ENCODE results near the gene IL31RA. TPM values are rescaled to one million over a fixed set of nuclear protein-coding genes. Genes with fewer than 3 reads are reported as not detected.

IL31RA gene
- total RNA-seq, 4 donors from 2014 or later, result 0.29 TPM; not detected in 3

DNA sequence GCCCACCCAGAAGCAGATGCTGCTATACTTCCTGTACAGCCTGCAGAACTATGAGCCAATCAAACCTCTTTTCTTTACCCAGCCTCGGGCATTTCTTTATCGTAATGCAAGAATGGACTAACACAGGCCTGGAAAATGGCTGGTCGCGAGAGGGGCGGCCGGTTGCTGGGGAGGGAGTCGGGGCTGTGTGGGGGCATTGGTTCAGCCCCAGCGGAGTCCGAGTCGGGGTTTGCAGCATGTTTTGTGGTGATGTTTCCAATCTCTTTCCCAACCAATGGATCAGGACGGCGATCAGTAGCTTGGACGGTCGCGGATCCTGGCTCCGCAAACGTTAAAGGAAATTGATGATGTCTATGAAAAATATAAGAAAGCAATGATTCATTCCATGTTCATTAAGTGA is 18.7 kb upstream of the IL31RA start:
- TF ChIP-seq POLR2A (IDR thresholded peaks at IDR 0.05) (no peak), CTCF (IDR thresholded peaks at IDR 0.05 in 4 of 5, conservative IDR thresholded peaks at IDR 0.05 in 1 of 5) (no peak)
- no peak overlapping the region for H3K27ac ChIP-seq
- no peak for DNase-seq
- no peaks in the 10 kb centered on the region for H3K36me3 ChIP-seq
- in situ Hi-C loops (cut with MboI; ENCODE audit: low sequenced_read_pairs in 4 of 4) (no loop called here), intact Hi-C loops (cut with DNase I; ENCODE audit: low total_unique reads) (no loop called here)
- H3K4me1 ChIP-seq, result no peaks in the 10 kb centered on the region
- no peaks in the 10 kb centered on the region for H3K9me3 ChIP-seq
- no peaks in the 10 kb centered on the region for H3K27me3 ChIP-seq
- no peak overlapping the region for H3K4me3 ChIP-seq
- no peak for ATAC-seq

- no peak for TF ChIP-seq POLR2A (IDR thresholded peaks at IDR 0.05)
- TF ChIP-seq CTCF (IDR thresholded peaks at IDR 0.05 in 4 of 5, conservative IDR thresholded peaks at IDR 0.05 in 1 of 5), result no peak
- in situ Hi-C loops (cut with MboI; ENCODE audit: low sequenced_read_pairs in 4 of 4), result no loop called here
- Histone ChIP-seq H3K27me3 (no peaks in the 10 kb centered on the region), H3K4me1 (no peaks in the 10 kb centered on the region), H3K9me3 (no peaks in the 10 kb centered on the region), H3K4me3 (no peak overlapping the region), H3K27ac (no peak overlapping the region), H3K36me3 (no peaks in the 10 kb centered on the region)
- no peak for DNase-seq
- ATAC-seq, result no peak
- intact Hi-C loops (cut with DNase I; ENCODE audit: low total_unique reads), result no loop called here
Observed at GRCh38 chr5:55836191-55836590, 15.0 kb upstream of the IL31RA start.

- H3K27ac ChIP-seq, result no peak overlapping the region
- no peak for TF ChIP-seq CTCF (IDR thresholded peaks at IDR 0.05 in 4 of 5, conservative IDR thresholded peaks at IDR 0.05 in 1 of 5)
- no peak for TF ChIP-seq POLR2A (IDR thresholded peaks at IDR 0.05)
- H3K4me3 ChIP-seq, result no peak overlapping the region
- H3K4me1 ChIP-seq, result no peaks in the 10 kb centered on the region
- DNase-seq, result no peak
- ATAC-seq, result no peak
- in situ Hi-C loops (cut with MboI; ENCODE audit: low sequenced_read_pairs in 4 of 4), result no loop called here
- H3K36me3 ChIP-seq, result no peaks in the 10 kb centered on the region
- H3K27me3 ChIP-seq, result no peaks in the 10 kb centered on the region
- H3K9me3 ChIP-seq, result no peaks in the 10 kb centered on the region
- intact Hi-C loops (cut with DNase I; ENCODE audit: low total_unique reads), result no loop called here
Observed at GRCh38 chr5:55841976-55842375, 9.2 kb upstream of the IL31RA start.

- no peaks in the 10 kb centered on the region for H3K9me3 ChIP-seq
- in situ Hi-C loops (cut with MboI; ENCODE audit: low sequenced_read_pairs in 4 of 4) (no loop called here), intact Hi-C loops (cut with DNase I; ENCODE audit: low total_unique reads) (no loop called here)
- H3K27ac ChIP-seq, result no peak overlapping the region
- no peaks in the 10 kb centered on the region for H3K36me3 ChIP-seq
- ATAC-seq, result no peak
- H3K27me3 ChIP-seq, result no peaks in the 10 kb centered on the region
- no peak for TF ChIP-seq CTCF (IDR thresholded peaks at IDR 0.05 in 4 of 5, conservative IDR thresholded peaks at IDR 0.05 in 1 of 5)
- no peak for TF ChIP-seq POLR2A (IDR thresholded peaks at IDR 0.05)
- H3K4me1 ChIP-seq, result no peaks in the 10 kb centered on the region
- no peak overlapping the region for H3K4me3 ChIP-seq
- DNase-seq, result no peak
Observed at GRCh38 chr5:55847837-55848236, 3.3 kb upstream of the IL31RA start.

DNA sequence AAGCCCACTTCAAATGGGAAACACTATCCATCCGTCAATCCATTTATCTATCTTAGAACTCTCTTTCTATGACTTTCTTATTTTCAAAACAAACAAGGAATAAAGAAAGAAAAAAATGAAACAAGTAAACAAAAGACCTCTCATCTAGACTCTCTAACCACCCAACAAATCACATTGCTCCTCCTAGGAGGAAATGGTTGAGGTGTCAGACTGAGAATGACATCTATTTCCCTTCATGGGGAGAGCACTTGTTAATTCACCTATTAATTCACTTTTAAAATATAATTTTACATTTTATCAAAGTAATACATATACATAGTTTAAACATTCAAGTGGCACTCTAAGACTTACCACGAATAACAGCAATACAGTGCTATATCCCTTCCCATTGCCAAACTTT is 2.4 kb upstream of the IL31RA start:
- no peak for ATAC-seq
- intact Hi-C loops (cut with DNase I; ENCODE audit: low total_unique reads), result no loop called here
- Histone ChIP-seq H3K36me3 (no peaks in the 10 kb centered on the region), H3K4me1 (no peaks in the 10 kb centered on the region), H3K9me3 (no peaks in the 10 kb centered on the region), H3K27ac (no peak overlapping the region), H3K27me3 (no peaks in the 10 kb centered on the region), H3K4me3 (no peak overlapping the region)
- TF ChIP-seq CTCF (IDR thresholded peaks at IDR 0.05 in 4 of 5, conservative IDR thresholded peaks at IDR 0.05 in 1 of 5) (no peak), POLR2A (IDR thresholded peaks at IDR 0.05) (no peak)
- DNase-seq, result no peak
- in situ Hi-C loops (cut with MboI; ENCODE audit: low sequenced_read_pairs in 4 of 4), result no loop called here
